Adrenal gland (tissue), 5 donors: ENCODE results near the gene TBC1D22A.

Source experiments
- CTCF ChIP-seq, 6 experiments: fragments of 450-650 bp in 4 of 6; fragments of 200-600 bp in 2 of 6; sonication (generic) in 1 of 6; IDR thresholded peaks; 1 replicate in 5 of 6; 2 replicates in 1 of 6; pipeline versions ENCODE4 v1.5.1 to v1.8.0; 2016 to 2021; ENCODE audit warnings: antibody characterized with exemption in 6 of 6, mild to moderate bottlenecking in 2 of 6, moderate library complexity in 1 of 6
- POLR2A ChIP-seq, 2 donors: fragments of 450-650 bp; IDR thresholded peaks; one replicate each; pipeline ENCODE4 v1.6.1; 2017; ENCODE audit warnings: antibody characterized with exemption in 2 of 2, mild to moderate bottlenecking in 2 of 2, moderate library complexity in 1 of 2
- donor health status: DM: no; HTN: no; CAD: no.

- TF ChIP-seq CTCF (IDR thresholded peaks at IDR 0.05) (no peak), POLR2A (IDR thresholded peaks at IDR 0.05) (no peak)
Observed at GRCh38 chr22:47054231-47055072, 292.0 kb downstream of the TBC1D22A start.
